HEK293 (cell line): ENCODE data around the gene SP8.
A peak's percentile ranks its signal among the peaks of the same experiment; 100 is the strongest.

Experiments
- CTCF ChIA-PET: fragments of 350-600 bp; formaldehyde crosslinking; extraction: SDS; loops from one replicate; lab custom pipeline; 2021; ENCODE audit warnings: antibody characterized with exemption; lab: Yijun Ruan, JAX
- POLR2A ChIA-PET: fragments of 300-600 bp; formaldehyde crosslinking; extraction: SDS; loops from one replicate; lab custom pipeline; 2020; ENCODE audit warnings: antibody characterized with exemption, inconsistent platforms; lab: Yijun Ruan, JAX
- H3K27ac ChIP-seq: fragments of 200-500 bp; sonication (Bioruptor generic); 2 replicates; pipeline ENCODE4 v1.5.1; 2014; ENCODE audit warnings: low read depth, low read length, control low read depth, inconsistent platforms; ENCODE audit errors: extremely low read depth
- H3K36me3 ChIP-seq, 2 experiments: fragments of 200-500 bp in 1 of 2; sonication (Bioruptor generic) in 1 of 2; 1 replicate in 1 of 2; 2 replicates in 1 of 2; pipeline ENCODE4 v1.5.1; 2014 to 2017; ENCODE audit warnings: inconsistent platforms in 2 of 2, low read length in 2 of 2; ENCODE audit not compliant: control insufficient read depth in 2 of 2, insufficient read depth in 1 of 2
- H3K4me1 ChIP-seq: fragments of 200-500 bp; sonication (Bioruptor generic); 2 replicates; pipeline ENCODE4 v1.5.1; 2014; ENCODE audit warnings: mild to moderate bottlenecking, low read length, inconsistent platforms; ENCODE audit not compliant: control insufficient read depth, insufficient read depth
- H3K4me3 ChIP-seq: 2 replicates; pipeline ENCODE4 v1.5.1; 2011; ENCODE audit warnings: low read depth, mild to moderate bottlenecking, control low read depth, low read length, moderate library complexity
- H3K9me3 ChIP-seq: fragments of 200-500 bp; sonication (Bioruptor generic); 2 replicates; pipeline ENCODE4 v1.5.1; 2014; ENCODE audit warnings: low read depth, low read length, inconsistent platforms; ENCODE audit not compliant: control insufficient read depth, insufficient read depth
- GLIS1 ChIP-seq: fragments of 450-650 bp; formaldehyde crosslinking; IDR thresholded peaks from 2 replicates; pipeline ENCODE4 v1.5.1; 2016; ENCODE audit warnings: missing biosample characterization, missing genetic modification characterization
- YY1 ChIP-seq: fragments of 450-650 bp; formaldehyde crosslinking; IDR thresholded peaks from 2 replicates; pipeline ENCODE4 v1.5.1; 2018; ENCODE audit warnings: missing biosample characterization, missing genetic modification characterization
- ZBTB20 ChIP-seq: fragments of 450-650 bp; formaldehyde crosslinking; IDR thresholded peaks from 2 replicates; pipeline ENCODE4 v1.5.1; 2016; ENCODE audit warnings: missing biosample characterization, missing genetic modification characterization
- ZBTB8A ChIP-seq: fragments of 450-650 bp; formaldehyde crosslinking; IDR thresholded peaks from 2 replicates; pipeline ENCODE4 v1.5.1; 2016; ENCODE audit warnings: missing biosample characterization, missing genetic modification characterization
- ZEB2 ChIP-seq: fragments of 450-650 bp; formaldehyde crosslinking; IDR thresholded peaks from 2 replicates; pipeline ENCODE4 v1.5.1; 2016; ENCODE audit warnings: missing biosample characterization, missing genetic modification characterization
- ZNF10 ChIP-seq: fragments of 450-650 bp; formaldehyde crosslinking; IDR thresholded peaks from 2 replicates; pipeline ENCODE4 v1.5.1; 2017; ENCODE audit warnings: missing biosample characterization, missing genetic modification characterization
- ZNF174 ChIP-seq: fragments of 450-650 bp; formaldehyde crosslinking; IDR thresholded peaks from 2 replicates; pipeline ENCODE4 v1.5.0; 2017; ENCODE audit warnings: missing biosample characterization, mild to moderate bottlenecking, missing genetic modification characterization
- ZNF366 ChIP-seq: fragments of 450-650 bp; formaldehyde crosslinking; conservative IDR thresholded peaks from 2 replicates; pipeline ENCODE4 v1.5.1; 2016; ENCODE audit warnings: missing biosample characterization, missing genetic modification characterization
- ZNF433 ChIP-seq: fragments of 450-650 bp; formaldehyde crosslinking; IDR thresholded peaks from 2 replicates; pipeline ENCODE4 v1.5.1; 2016; ENCODE audit warnings: missing biosample characterization, missing genetic modification characterization, low read depth
- ZNF558 ChIP-seq: fragments of 450-650 bp; formaldehyde crosslinking; IDR thresholded peaks from 2 replicates; pipeline ENCODE4 v1.5.1; 2016; ENCODE audit warnings: missing biosample characterization, missing genetic modification characterization
- ZNF560 ChIP-seq: fragments of 450-650 bp; formaldehyde crosslinking; IDR thresholded peaks from 2 replicates; pipeline ENCODE4 v1.5.1; 2017; ENCODE audit warnings: missing biosample characterization, missing genetic modification characterization, borderline replicate concordance
- ZNF660 ChIP-seq: fragments of 450-650 bp; IDR thresholded peaks from 2 replicates; pipeline ENCODE4 v1.5.1; 2018; ENCODE audit warnings: missing biosample characterization, mild to moderate bottlenecking, missing genetic modification characterization
- TF ChIP-seq, protein P1 (sequence below): fragments of 450-650 bp; formaldehyde crosslinking; IDR thresholded peaks from 2 replicates; pipeline ENCODE4 v1.5.1; 2016; ENCODE audit warnings: missing biosample characterization, missing genetic modification characterization
- TF ChIP-seq, protein P2 (sequence below): fragments of 450-650 bp; formaldehyde crosslinking; IDR thresholded peaks from 2 replicates; pipeline ENCODE4 v1.5.1; 2016; ENCODE audit warnings: missing biosample characterization, missing genetic modification characterization
- TF ChIP-seq, protein P3 (sequence below): fragments of 450-650 bp; formaldehyde crosslinking; conservative IDR thresholded peaks from 2 replicates; pipeline ENCODE4 v1.5.1; 2016; ENCODE audit warnings: low read depth, missing biosample characterization, missing genetic modification characterization
- TF ChIP-seq, protein P4 (sequence below): fragments of 450-650 bp; formaldehyde crosslinking; IDR thresholded peaks from 2 replicates; pipeline ENCODE4 v1.5.1; 2016; ENCODE audit warnings: missing biosample characterization, missing genetic modification characterization
- TF ChIP-seq, protein P5 (sequence below): fragments of 450-650 bp; formaldehyde crosslinking; IDR thresholded peaks from 2 replicates; pipeline ENCODE4 v1.5.1; 2016; ENCODE audit warnings: missing biosample characterization, missing genetic modification characterization
- TF ChIP-seq, protein P6 (sequence below): fragments of 450-650 bp; IDR thresholded peaks from 2 replicates; pipeline ENCODE4 v1.5.1; 2018; ENCODE audit warnings: missing biosample characterization, mild to moderate bottlenecking, missing genetic modification characterization

Gene SP8

DNA sequence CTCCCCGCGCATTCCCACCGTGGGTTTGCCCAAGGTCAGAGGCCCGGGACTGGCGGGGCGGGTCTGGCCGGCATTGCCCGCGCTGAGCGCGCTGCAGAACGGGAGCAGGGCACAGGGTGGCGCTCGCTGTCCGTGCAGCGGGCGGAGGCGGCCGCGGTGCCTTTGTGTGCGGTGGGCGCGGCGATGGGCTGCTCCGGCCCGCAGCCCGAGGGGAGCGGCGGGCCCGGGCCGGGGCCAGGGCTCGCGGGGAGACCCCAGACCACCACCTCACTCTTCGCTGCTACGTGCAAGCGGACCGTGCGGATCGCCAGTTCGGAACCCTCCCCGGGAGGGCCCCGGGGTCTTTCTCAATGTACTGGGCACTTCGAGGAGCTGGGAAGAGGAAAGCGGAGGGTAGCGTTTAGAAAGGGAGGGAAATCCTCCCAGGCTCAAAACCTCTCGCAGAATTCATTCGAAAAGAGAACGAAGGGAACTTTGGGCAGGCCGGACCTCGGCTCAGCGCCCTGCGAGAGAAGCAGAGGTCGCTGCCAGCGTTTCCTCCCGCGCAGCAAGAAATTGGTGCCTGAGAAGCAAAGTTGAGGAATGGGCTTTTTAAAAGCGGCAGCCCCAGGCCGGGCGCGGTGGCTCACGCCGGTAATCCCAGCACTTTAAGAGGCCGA, 8.5 kb downstream of the SP8 start (continued):
- TF ChIP-seq, protein P1, sequence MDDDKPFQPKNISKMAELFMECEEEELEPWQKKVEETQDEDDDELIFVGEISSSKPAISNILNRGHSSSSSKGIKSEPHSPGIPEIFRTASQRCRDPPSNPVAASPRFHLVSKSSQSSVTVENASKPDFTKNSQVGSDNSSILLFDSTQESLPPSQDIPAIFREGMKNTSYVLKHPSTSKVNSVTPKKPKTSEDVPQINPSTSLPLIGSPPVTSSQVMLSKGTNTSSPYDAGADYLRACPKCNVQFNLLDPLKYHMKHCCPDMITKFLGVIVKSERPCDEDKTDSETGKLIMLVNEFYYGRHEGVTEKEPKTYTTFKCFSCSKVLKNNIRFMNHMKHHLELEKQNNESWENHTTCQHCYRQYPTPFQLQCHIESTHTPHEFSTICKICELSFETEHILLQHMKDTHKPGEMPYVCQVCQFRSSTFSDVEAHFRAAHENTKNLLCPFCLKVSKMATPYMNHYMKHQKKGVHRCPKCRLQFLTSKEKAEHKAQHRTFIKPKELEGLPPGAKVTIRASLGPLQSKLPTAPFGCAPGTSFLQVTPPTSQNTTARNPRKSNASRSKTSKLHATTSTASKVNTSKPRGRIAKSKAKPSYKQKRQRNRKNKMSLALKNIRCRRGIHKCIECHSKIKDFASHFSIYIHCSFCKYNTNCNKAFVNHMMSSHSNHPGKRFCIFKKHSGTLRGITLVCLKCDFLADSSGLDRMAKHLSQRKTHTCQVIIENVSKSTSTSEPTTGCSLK (tag by site-specific recombination), result no peak

DNA sequence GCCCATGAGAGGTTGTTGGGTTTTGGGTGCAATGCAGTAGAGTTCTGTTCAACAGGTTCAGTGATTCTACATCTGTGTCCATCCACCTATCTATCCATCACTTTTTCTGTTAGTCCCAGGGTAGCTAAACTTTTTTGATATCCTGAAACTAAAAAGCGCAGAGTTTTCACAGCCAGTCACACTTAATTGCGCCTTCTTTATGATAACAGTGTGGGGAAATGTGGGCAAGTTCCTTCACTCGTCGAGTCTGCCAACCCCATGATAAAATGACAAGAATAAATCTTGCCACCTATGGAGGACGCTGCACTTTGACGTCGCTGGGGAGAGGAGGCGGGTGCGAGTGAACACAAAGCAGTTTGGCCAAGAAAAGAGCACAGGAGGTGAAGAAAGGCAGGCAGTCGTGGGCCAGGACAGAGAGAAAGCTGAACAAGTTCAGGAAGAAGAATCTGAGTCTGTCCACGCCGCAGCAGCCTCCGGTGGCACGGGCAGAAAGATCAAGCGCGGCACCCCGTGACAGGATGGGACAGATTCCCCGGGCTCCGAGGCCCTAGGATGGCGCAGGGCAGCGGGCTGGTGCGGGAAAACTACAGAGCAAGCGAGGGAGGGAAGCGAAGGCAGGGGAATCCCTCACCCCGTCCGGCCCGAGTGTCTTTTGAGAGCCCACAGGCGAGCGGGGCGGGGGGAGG, 9.2 kb downstream of the SP8 start:
- Histone ChIP-seq H3K4me3 (peak overlapping the region; percentile 30), H3K36me3 (no peaks in the 10 kb centered on the region), H3K27ac (no peak overlapping the region; the same call in 1 of the 2 replicates), H3K4me1 (0 out of 2 replicates have a peak, but pooled peaks cover 3% of the 10 kb centered on the region), H3K9me3 (no peaks in the 10 kb centered on the region)
- CTCF ChIA-PET, result interaction anchor here (0.6 to 6.3 kb wide), 13 partner anchors 8 to 1291 kb away, joined by 3 to 95 read pairs (median 4); no protein-coding TSS in a partner anchor
- POLR2A ChIA-PET, result interaction anchor here (2.7 kb wide), 1 partner anchor 14 kb away, joined by 7 read pairs; no protein-coding TSS in a partner anchor
- TF ChIP-seq ZNF10 (tag by site-specific recombination), result no peak
- TF ChIP-seq, protein P2, sequence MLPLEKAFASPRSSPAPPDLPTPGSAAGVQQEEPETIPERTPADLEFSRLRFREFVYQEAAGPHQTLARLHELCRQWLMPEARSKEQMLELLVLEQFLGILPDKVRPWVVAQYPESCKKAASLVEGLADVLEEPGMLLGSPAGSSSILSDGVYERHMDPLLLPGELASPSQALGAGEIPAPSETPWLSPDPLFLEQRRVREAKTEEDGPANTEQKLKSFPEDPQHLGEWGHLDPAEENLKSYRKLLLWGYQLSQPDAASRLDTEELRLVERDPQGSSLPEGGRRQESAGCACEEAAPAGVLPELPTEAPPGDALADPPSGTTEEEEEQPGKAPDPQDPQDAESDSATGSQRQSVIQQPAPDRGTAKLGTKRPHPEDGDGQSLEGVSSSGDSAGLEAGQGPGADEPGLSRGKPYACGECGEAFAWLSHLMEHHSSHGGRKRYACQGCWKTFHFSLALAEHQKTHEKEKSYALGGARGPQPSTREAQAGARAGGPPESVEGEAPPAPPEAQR (tag by site-specific recombination), result no peak
- no peak for TF ChIP-seq GLIS1 (tag by site-specific recombination)
- peak; percentile 54; the same call in 1 of the 2 replicates for TF ChIP-seq YY1 (tag by site-specific recombination)
- TF ChIP-seq ZBTB8A (tag by site-specific recombination), result 0 out of 2 replicates have a peak, but pooled peaks have one; percentile 38
- no peak for TF ChIP-seq ZNF174 (tag by site-specific recombination)
- TF ChIP-seq ZNF433, result no peak
- TF ChIP-seq, protein P3, sequence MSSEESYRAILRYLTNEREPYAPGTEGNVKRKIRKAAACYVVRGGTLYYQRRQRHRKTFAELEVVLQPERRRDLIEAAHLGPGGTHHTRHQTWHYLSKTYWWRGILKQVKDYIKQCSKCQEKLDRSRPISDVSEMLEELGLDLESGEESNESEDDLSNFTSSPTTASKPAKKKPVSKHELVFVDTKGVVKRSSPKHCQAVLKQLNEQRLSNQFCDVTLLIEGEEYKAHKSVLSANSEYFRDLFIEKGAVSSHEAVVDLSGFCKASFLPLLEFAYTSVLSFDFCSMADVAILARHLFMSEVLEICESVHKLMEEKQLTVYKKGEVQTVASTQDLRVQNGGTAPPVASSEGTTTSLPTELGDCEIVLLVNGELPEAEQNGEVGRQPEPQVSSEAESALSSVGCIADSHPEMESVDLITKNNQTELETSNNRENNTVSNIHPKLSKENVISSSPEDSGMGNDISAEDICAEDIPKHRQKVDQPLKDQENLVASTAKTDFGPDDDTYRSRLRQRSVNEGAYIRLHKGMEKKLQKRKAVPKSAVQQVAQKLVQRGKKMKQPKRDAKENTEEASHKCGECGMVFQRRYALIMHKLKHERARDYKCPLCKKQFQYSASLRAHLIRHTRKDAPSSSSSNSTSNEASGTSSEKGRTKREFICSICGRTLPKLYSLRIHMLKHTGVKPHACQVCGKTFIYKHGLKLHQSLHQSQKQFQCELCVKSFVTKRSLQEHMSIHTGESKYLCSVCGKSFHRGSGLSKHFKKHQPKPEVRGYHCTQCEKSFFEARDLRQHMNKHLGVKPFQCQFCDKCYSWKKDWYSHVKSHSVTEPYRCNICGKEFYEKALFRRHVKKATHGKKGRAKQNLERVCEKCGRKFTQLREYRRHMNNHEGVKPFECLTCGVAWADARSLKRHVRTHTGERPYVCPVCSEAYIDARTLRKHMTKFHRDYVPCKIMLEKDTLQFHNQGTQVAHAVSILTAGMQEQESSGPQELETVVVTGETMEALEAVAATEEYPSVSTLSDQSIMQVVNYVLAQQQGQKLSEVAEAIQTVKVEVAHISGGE (tag by site-specific recombination), result 0 out of 2 replicates have a peak, but pooled peaks have one; percentile 24
- TF ChIP-seq, protein P4, sequence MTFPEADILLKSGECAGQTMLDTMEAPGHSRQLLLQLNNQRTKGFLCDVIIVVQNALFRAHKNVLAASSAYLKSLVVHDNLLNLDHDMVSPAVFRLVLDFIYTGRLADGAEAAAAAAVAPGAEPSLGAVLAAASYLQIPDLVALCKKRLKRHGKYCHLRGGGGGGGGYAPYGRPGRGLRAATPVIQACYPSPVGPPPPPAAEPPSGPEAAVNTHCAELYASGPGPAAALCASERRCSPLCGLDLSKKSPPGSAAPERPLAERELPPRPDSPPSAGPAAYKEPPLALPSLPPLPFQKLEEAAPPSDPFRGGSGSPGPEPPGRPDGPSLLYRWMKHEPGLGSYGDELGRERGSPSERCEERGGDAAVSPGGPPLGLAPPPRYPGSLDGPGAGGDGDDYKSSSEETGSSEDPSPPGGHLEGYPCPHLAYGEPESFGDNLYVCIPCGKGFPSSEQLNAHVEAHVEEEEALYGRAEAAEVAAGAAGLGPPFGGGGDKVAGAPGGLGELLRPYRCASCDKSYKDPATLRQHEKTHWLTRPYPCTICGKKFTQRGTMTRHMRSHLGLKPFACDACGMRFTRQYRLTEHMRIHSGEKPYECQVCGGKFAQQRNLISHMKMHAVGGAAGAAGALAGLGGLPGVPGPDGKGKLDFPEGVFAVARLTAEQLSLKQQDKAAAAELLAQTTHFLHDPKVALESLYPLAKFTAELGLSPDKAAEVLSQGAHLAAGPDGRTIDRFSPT (tag by site-specific recombination), result peak; percentile 43; the same call in 1 of the 2 replicates
- TF ChIP-seq ZNF660 (tag by site-specific recombination), result no peak
- peak; percentile 82 for TF ChIP-seq ZBTB20
- no peak for TF ChIP-seq ZNF558 (tag by site-specific recombination)
- TF ChIP-seq ZNF560, result no peak
- TF ChIP-seq, protein P5, sequence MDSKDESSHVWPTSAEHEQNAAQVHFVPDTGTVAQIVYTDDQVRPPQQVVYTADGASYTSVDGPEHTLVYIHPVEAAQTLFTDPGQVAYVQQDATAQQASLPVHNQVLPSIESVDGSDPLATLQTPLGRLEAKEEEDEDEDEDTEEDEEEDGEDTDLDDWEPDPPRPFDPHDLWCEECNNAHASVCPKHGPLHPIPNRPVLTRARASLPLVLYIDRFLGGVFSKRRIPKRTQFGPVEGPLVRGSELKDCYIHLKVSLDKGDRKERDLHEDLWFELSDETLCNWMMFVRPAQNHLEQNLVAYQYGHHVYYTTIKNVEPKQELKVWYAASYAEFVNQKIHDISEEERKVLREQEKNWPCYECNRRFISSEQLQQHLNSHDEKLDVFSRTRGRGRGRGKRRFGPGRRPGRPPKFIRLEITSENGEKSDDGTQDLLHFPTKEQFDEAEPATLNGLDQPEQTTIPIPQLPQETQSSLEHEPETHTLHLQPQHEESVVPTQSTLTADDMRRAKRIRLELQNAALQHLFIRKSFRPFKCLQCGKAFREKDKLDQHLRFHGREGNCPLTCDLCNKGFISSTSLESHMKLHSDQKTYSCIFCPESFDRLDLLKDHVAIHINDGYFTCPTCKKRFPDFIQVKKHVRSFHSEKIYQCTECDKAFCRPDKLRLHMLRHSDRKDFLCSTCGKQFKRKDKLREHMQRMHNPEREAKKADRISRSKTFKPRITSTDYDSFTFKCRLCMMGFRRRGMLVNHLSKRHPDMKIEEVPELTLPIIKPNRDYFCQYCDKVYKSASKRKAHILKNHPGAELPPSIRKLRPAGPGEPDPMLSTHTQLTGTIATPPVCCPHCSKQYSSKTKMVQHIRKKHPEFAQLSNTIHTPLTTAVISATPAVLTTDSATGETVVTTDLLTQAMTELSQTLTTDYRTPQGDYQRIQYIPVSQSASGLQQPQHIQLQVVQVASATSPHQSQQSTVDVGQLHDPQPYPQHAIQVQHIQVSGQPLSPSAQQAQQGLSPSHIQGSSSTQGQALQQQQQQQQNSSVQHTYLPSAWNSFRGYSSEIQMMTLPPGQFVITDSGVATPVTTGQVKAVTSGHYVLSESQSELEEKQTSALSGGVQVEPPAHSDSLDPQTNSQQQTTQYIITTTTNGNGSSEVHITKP (tag by site-specific recombination), result peak; percentile 66
- TF ChIP-seq ZEB2 (tag by site-specific recombination), result 0 out of 2 replicates have a peak, but pooled peaks have one; percentile 30
- TF ChIP-seq ZNF366 (tag by site-specific recombination), result peak; percentile 32; the same call in 1 of the 2 replicates
- TF ChIP-seq, protein P6, sequence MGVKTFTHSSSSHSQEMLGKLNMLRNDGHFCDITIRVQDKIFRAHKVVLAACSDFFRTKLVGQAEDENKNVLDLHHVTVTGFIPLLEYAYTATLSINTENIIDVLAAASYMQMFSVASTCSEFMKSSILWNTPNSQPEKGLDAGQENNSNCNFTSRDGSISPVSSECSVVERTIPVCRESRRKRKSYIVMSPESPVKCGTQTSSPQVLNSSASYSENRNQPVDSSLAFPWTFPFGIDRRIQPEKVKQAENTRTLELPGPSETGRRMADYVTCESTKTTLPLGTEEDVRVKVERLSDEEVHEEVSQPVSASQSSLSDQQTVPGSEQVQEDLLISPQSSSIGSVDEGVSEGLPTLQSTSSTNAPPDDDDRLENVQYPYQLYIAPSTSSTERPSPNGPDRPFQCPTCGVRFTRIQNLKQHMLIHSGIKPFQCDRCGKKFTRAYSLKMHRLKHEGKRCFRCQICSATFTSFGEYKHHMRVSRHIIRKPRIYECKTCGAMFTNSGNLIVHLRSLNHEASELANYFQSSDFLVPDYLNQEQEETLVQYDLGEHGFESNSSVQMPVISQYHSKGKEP, result no peak
